PC-9 (cell line): Measurements from ENCODE around the gene LATS2. TPM values are rescaled to one million over a fixed set of nuclear protein-coding genes. Genes with fewer than 3 reads are reported as not detected.
"Not testable (repeated sequence)": the region's sequence is repeated elsewhere in the genome, so short reads cannot be mapped to it uniquely, and the experiment has no call there.

Experiments
- BruUV-seq: library from RNA; stranded (reverse); fragments of 400-500 nt; replicated peaks from 2 replicates; lab custom pipeline; 2021; lab: Mats Ljungman, UMichigan
- CTCF ChIA-PET: fragments of 300-600 bp; sonication (Branson Sonifier 250); formaldehyde crosslinking; loops from one replicate; lab custom pipeline; 2022; ENCODE audit warnings: antibody characterized with exemption; lab: Charles Lee
- POLR2A ChIA-PET: fragments of 300-600 bp; sonication (Branson Sonifier 250); formaldehyde crosslinking; loops from one replicate; lab custom pipeline; 2022; ENCODE audit warnings: antibody characterized with exemption; ENCODE audit not compliant: unreplicated experiment; lab: Charles Lee
- DNase-seq, 2 experiments: peaks; one replicate each; pipeline versions ENCODE4 v3.0.0 to v3.0.0-alpha.2; 2015 to 2022; ENCODE audit warnings: mixed read lengths in 1 of 2
- H2AFZ ChIP-seq: fragments of 200-600 bp; sonication (generic); 2 replicates; pipeline ENCODE4 v1.8.1; 2017; ENCODE audit warnings: antibody characterized with exemption
- H3F3A ChIP-seq: fragments of 200-600 bp; sonication (generic); 2 replicates; pipeline ENCODE4 v1.8.1; 2017; ENCODE audit warnings: antibody characterized with exemption, mild to moderate bottlenecking, low read depth; ENCODE audit not compliant: insufficient read depth
- H3K27ac ChIP-seq: fragments of 200-600 bp; sonication (generic); 2 replicates; pipeline ENCODE4 v1.6.1; 2016; ENCODE audit warnings: mixed run types
- H3K27me3 ChIP-seq: fragments of 200-600 bp; sonication (generic); 2 replicates; pipeline ENCODE4 v1.6.1; 2016; ENCODE audit warnings: low read depth, mixed run types; ENCODE audit not compliant: insufficient read depth
- H3K36me3 ChIP-seq: fragments of 200-600 bp; sonication (generic); 2 replicates; pipeline ENCODE4 v1.6.1; 2016; ENCODE audit warnings: low read depth, mixed run types
- H3K4me1 ChIP-seq: fragments of 200-600 bp; sonication (generic); replicated peaks from 2 replicates; pipeline ENCODE4 v1.6.1; 2016; ENCODE audit warnings: mixed run types; ENCODE audit not compliant: insufficient read depth
- H3K4me2 ChIP-seq: fragments of 200-600 bp; sonication (generic); 2 replicates; pipeline ENCODE4 v1.6.1; 2017; ENCODE audit warnings: mixed run types
- H3K4me3 ChIP-seq: fragments of 200-600 bp; sonication (generic); 2 replicates; pipeline ENCODE4 v1.6.1; 2016; ENCODE audit warnings: mixed run types
- H3K79me2 ChIP-seq: fragments of 200-600 bp; sonication (generic); 2 replicates; pipeline ENCODE4 v1.6.1; 2017; ENCODE audit warnings: low read depth, mixed run types
- H3K9me2 ChIP-seq: fragments of 200-600 bp; sonication (generic); 2 replicates; pipeline ENCODE4 v1.8.1; 2017; ENCODE audit warnings: mild to moderate bottlenecking; ENCODE audit not compliant: insufficient read depth
- H3K9me3 ChIP-seq: fragments of 200-600 bp; sonication (generic); 2 replicates; pipeline ENCODE4 v1.8.1; 2016; ENCODE audit warnings: low read depth; ENCODE audit not compliant: insufficient read depth
- H4K20me1 ChIP-seq: fragments of 200-600 bp; sonication (generic); 2 replicates; pipeline ENCODE4 v1.8.1; 2017; ENCODE audit not compliant: insufficient read depth
- EZH2 ChIP-seq: fragments of 200-600 bp; sonication (generic); IDR thresholded peaks from 2 replicates; pipeline ENCODE4 v1.8.0; 2017; ENCODE audit warnings: antibody characterized with exemption, low read depth
- intact Hi-C: fragments of 100-400 bp; cut with micrococcal nuclease; formaldehyde crosslinking; loops from one replicate; pipeline ENCODE4 v1.10.0; 2022; ENCODE audit not compliant: unreplicated experiment
- total RNA-seq: library from RNA; stranded (reverse); gene quantifications from 2 replicates; pipeline ENCODE4 v1.2.3, GENCODE V29; 2021
- TF ChIP-seq, protein P1 (sequence below): fragments of 200-600 bp; sonication (generic); conservative IDR thresholded peaks from 2 replicates; pipeline ENCODE4 v1.6.1; 2017; ENCODE audit warnings: mixed run types, antibody characterized with exemption, mild to moderate bottlenecking, moderate library complexity

LATS2 gene
- total RNA-seq, 1 experiment from 2014 or later, result 12.3 TPM

- Histone ChIP-seq H3K9me2 (no peaks in the 10 kb centered on the region), H3K27ac (no peak overlapping the region), H3K4me3 (no peak overlapping the region), H3F3A (peaks cover 13% of the 10 kb centered on the region), H3K27me3 (no peaks in the 10 kb centered on the region), H3K9me3 (no peaks in the 10 kb centered on the region), H3K4me1 (peaks cover 15% of the 10 kb centered on the region), H3K79me2 (no peaks in the 10 kb centered on the region), H3K4me2 (peak overlapping the region; percentile 54), H3K36me3 (no peaks in the 10 kb centered on the region), H2AFZ (peak overlapping the region; percentile 30; the same call in 1 of the 2 replicates), H4K20me1 (no peaks in the 10 kb centered on the region)
- intact Hi-C loops, result loop anchor here (1.0 to 5.0 kb wide), 4 partner anchors 189 to 536 kb away; no protein-coding TSS in a partner anchor
- no TSS peak for BruUV-seq
- CTCF ChIA-PET, result interaction anchor here (1.1 kb wide), 1 partner anchor 237 kb away, joined by 4 read pairs; no protein-coding TSS in a partner anchor
- DNase-seq, result no peak
- POLR2A ChIA-PET, result no interaction called here
- TF ChIP-seq, protein P1, sequence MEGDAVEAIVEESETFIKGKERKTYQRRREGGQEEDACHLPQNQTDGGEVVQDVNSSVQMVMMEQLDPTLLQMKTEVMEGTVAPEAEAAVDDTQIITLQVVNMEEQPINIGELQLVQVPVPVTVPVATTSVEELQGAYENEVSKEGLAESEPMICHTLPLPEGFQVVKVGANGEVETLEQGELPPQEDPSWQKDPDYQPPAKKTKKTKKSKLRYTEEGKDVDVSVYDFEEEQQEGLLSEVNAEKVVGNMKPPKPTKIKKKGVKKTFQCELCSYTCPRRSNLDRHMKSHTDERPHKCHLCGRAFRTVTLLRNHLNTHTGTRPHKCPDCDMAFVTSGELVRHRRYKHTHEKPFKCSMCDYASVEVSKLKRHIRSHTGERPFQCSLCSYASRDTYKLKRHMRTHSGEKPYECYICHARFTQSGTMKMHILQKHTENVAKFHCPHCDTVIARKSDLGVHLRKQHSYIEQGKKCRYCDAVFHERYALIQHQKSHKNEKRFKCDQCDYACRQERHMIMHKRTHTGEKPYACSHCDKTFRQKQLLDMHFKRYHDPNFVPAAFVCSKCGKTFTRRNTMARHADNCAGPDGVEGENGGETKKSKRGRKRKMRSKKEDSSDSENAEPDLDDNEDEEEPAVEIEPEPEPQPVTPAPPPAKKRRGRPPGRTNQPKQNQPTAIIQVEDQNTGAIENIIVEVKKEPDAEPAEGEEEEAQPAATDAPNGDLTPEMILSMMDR, result no peak
- no peak for TF ChIP-seq EZH2
Observed at GRCh38 chr13:20942938-20943559, 118.3 kb downstream of the LATS2 start.

GRCh38 chr13:20940511-20940910 is 120.9 kb downstream of the LATS2 start:
- H3K27ac ChIP-seq, H3K4me3 ChIP-seq, H3K9me3 ChIP-seq, H3K79me2 ChIP-seq, H3K36me3 ChIP-seq, POLR2A ChIA-PET, H4K20me1 ChIP-seq, H3K9me2 ChIP-seq, BruUV-seq, DNase-seq, H3K27me3 ChIP-seq, CTCF ChIA-PET, H2AFZ ChIP-seq: not testable (repeated sequence)
- intact Hi-C loops, result loop anchor here (5.0 kb wide), 2 partner anchors 192 to 357 kb away; no protein-coding TSS in a partner anchor
- Histone ChIP-seq H3K4me1 (peaks cover 15% of the 10 kb centered on the region), H3K4me2 (peak overlapping the region; percentile 28; the same call in 1 of the 2 replicates), H3F3A (peaks cover 13% of the 10 kb centered on the region)

DNA sequence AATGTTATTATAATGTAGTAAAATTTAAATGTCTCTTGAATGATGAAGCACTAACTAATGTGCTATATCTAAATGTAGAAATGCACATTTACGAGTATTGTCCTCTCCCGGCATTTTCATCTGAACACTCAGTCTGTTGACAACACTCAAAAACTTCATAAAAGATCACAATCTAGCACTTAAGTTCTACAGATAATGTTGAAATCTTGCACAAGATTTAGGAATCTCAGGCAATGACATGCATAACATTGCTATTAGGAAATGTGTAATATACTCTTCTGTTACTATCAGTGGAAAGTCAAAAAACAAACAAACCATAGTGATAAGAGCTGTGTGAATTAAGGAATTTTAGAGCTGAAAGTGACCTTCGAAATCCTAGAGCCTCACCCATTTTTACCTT is 121.3 kb downstream of the LATS2 start:
- Histone ChIP-seq H4K20me1 (no peaks in the 10 kb centered on the region), H3K9me2 (no peaks in the 10 kb centered on the region), H2AFZ (no peak overlapping the region), H3K4me1 (peaks cover 15% of the 10 kb centered on the region), H3K4me3 (no peak overlapping the region), H3K9me3 (no peaks in the 10 kb centered on the region), H3K27me3 (no peaks in the 10 kb centered on the region), H3K4me2 (peak overlapping the region; percentile 28), H3K27ac (0 out of 2 replicates have a peak overlapping the region, but pooled peaks have one; percentile 8), H3K36me3 (no peaks in the 10 kb centered on the region), H3F3A (peaks cover 13% of the 10 kb centered on the region), H3K79me2 (no peaks in the 10 kb centered on the region)
- no TSS peak for BruUV-seq
- ChIA-PET CTCF (no interaction called here), POLR2A (no interaction called here)
- DNase-seq, result peak in 1 of 2 experiments; percentile 76
- intact Hi-C loops, result loop anchor here (5.0 kb wide), 2 partner anchors 192 to 357 kb away; no protein-coding TSS in a partner anchor
- no peak for TF ChIP-seq EZH2
- TF ChIP-seq, protein P1, result no peak
